GM12878 (cell line): Measurements from ENCODE around the gene P3H2. TPM values are rescaled to one million over a fixed set of nuclear protein-coding genes. Genes with fewer than 3 reads are reported as not detected.

Source experiments
- ATAC-seq: fragments of 200-7000 bp; cut with Tn5 transposase; 3 replicates; pipeline ENCODE4 v1.9.1; 2020; ENCODE audit warnings: mild to moderate bottlenecking, moderate library complexity
- BruUV-seq: library from RNA; stranded (reverse); fragments of 400-500 nt; replicated peaks from 2 replicates; lab custom pipeline; 2021; lab: Mats Ljungman, UMichigan
- CTCF ChIA-PET: fragments of 300-600 bp; sonication (Branson Sonifier 250); formaldehyde crosslinking; extraction: SDS; loops from one replicate; lab custom pipeline; 2021; ENCODE audit warnings: inconsistent platforms; lab: Yijun Ruan, JAX
- POLR2A ChIA-PET: fragments of 350-600 bp; formaldehyde crosslinking; extraction: SDS; loops from one replicate; lab custom pipeline; 2021; ENCODE audit warnings: inconsistent platforms; lab: Charles Lee
- RAD21 ChIA-PET: fragments of 300-600 bp; sonication (Branson Sonifier 250); formaldehyde crosslinking; loops from one replicate; lab custom pipeline; 2023; ENCODE audit warnings: antibody characterized with exemption; ENCODE audit not compliant: unreplicated experiment; lab: Charles Lee
- SMC1A ChIA-PET: fragments of 300-600 bp; sonication (Branson Sonifier 250); formaldehyde crosslinking; loops from one replicate; lab custom pipeline; 2023; ENCODE audit not compliant: unreplicated experiment, uncharacterized antibody; lab: Charles Lee
- DNase-seq: peaks from one replicate; pipeline ENCODE4 v3.0.0-alpha.2; 2011; ENCODE audit warnings: low read depth, low spot score
- FAIRE-seq: peaks from 3 replicates; lab custom pipeline; 2011; peaks lifted over from hg19 to GRCh38; lab: Jason Lieb, UNC
- H2AFZ ChIP-seq: 2 replicates; pipeline ENCODE4 v1.6.0; 2011; ENCODE audit warnings: low read depth, low read length, control low read depth; ENCODE audit not compliant: control insufficient read depth
- H3K27ac ChIP-seq: 2 replicates; pipeline ENCODE4 v1.5.1; 2011; ENCODE audit warnings: control low read depth; ENCODE audit not compliant: control insufficient read depth, insufficient read depth
- H3K27me3 ChIP-seq, 2 experiments: replicated peaks in 1 of 2; 2 replicates each; pipeline versions ENCODE4 v1.6.0 to v1.6.1; 2011; ENCODE audit warnings: low read length in 1 of 2; ENCODE audit not compliant: control insufficient read depth in 2 of 2, insufficient read depth in 2 of 2
- H3K36me3 ChIP-seq, 2 experiments: 2 replicates each; pipeline ENCODE4 v1.5.1; 2011; ENCODE audit warnings: low read length in 1 of 2; ENCODE audit not compliant: control insufficient read depth in 2 of 2, insufficient read depth in 2 of 2
- H3K4me1 ChIP-seq: 2 replicates; pipeline ENCODE4 v1.6.1; 2011; ENCODE audit warnings: mild to moderate bottlenecking, low read length, moderate library complexity, mixed read lengths; ENCODE audit not compliant: control insufficient read depth, insufficient read depth
- H3K4me2 ChIP-seq: 2 replicates; pipeline ENCODE4 v1.6.0; 2011; ENCODE audit warnings: control low read depth; ENCODE audit not compliant: control insufficient read depth, insufficient read depth
- H3K4me3 ChIP-seq: fragments of 200-600 bp; sonication (generic); 2 replicates; pipeline ENCODE4 v1.5.1; 2016
- H3K79me2 ChIP-seq: 2 replicates; pipeline ENCODE4 v1.6.0; 2011; ENCODE audit warnings: low read length; ENCODE audit not compliant: control insufficient read depth, insufficient read depth
- H3K9ac ChIP-seq: 2 replicates; pipeline ENCODE4 v1.8.0; 2011; ENCODE audit warnings: low read length, control low read depth, mixed read lengths; ENCODE audit not compliant: control insufficient read depth, insufficient read depth
- H3K9me3 ChIP-seq: replicated peaks from 3 replicates; pipeline ENCODE4 v1.5.1; 2011; ENCODE audit warnings: mild to moderate bottlenecking, low read length; ENCODE audit not compliant: control insufficient read depth, insufficient read depth
- H4K20me1 ChIP-seq: 2 replicates; pipeline ENCODE4 v1.6.0; 2011; ENCODE audit not compliant: control insufficient read depth, insufficient read depth
- MTA2 ChIP-seq: fragments of 450-650 bp; IDR thresholded peaks from 2 replicates; pipeline ENCODE4 v1.6.1; 2016; ENCODE audit warnings: low read depth, mild to moderate bottlenecking, moderate library complexity
- RBBP5 ChIP-seq: fragments of 200-600 bp; sonication (generic); conservative IDR thresholded peaks from 2 replicates; pipeline ENCODE4 v1.6.1; 2016
- YBX1 ChIP-seq: fragments of 450-650 bp; IDR thresholded peaks from 2 replicates; pipeline ENCODE4 v1.6.1; 2016; ENCODE audit warnings: antibody characterized with exemption
- WGBS: methylation state at CpG from one replicate; pipeline ENCODE4 v1.1.6; 2016; ENCODE audit warnings: low lambda C conversion rate; ENCODE audit not compliant: insufficient replicate concordance, insufficient coverage; ENCODE audit errors: missing lambda C conversion rate; 5-methylcytosine and 5-hydroxymethylcytosine counted together
- in situ Hi-C: fragments of 300-500 bp; cut with MboI; formaldehyde crosslinking; loops from 9 replicates; pipeline ENCODE4 v1.14.3; 2018; ENCODE audit warnings: mixed read lengths
- intact Hi-C: fragments of 100-400 bp; cut with micrococcal nuclease; formaldehyde crosslinking; loops from one replicate; pipeline ENCODE4 v1.14.2; 2022; ENCODE audit not compliant: unreplicated experiment
- polyA plus RNA-seq, 11 experiments: library from polyadenylated mRNA; depleted of rRNA in 4 of 11; unstranded in 6 of 11; stranded (reverse) in 5 of 11; fragments of >200 nt; fragmentation: Nextera tagmentation in 4 of 11; fragmentation: Illumina TruSeq in 1 of 11; extraction: Ambion mirVana in 4 of 11; extraction: Trizol in 1 of 11; gene quantifications; 1 replicate in 1 of 11; 2 replicates in 10 of 11; pipeline versions ENCODE4 v1.2.1 to v1.2.3, GENCODE V29; 2011 to 2016; ENCODE audit warnings: inconsistent platforms in 2 of 11, missing spikeins in 2 of 11, low read depth in 1 of 11
- total RNA-seq, 4 experiments: library from RNA; depleted of rRNA in 3 of 4; stranded (reverse); fragments of >200 nt in 3 of 4; fragmentation: Illumina TruSeq in 1 of 4; extraction: Trizol in 1 of 4; gene quantifications; 2 replicates each; pipeline versions ENCODE4 v1.2.1 to v1.2.3, GENCODE V29; 2013 to 2021
- TF ChIP-seq, protein P1 (sequence below): fragments of 450-650 bp; IDR thresholded peaks from 2 replicates; pipeline ENCODE4 v1.6.1; 2017; ENCODE audit warnings: mild to moderate bottlenecking, moderate library complexity
- TF ChIP-seq, protein P2 (sequence below): IDR thresholded peaks from 2 replicates; pipeline ENCODE4 v1.6.1; 2012; ENCODE audit warnings: low read depth, low read length, improper control_type of control experiment

Gene P3H2
- total and polyA plus RNA-seq, 10 of the 15 experiments (the other 5 are each of a cell fraction or from before 2014, with no cell fraction given): 27.0 to 97.6 (median 83.2) TPM

DNA sequence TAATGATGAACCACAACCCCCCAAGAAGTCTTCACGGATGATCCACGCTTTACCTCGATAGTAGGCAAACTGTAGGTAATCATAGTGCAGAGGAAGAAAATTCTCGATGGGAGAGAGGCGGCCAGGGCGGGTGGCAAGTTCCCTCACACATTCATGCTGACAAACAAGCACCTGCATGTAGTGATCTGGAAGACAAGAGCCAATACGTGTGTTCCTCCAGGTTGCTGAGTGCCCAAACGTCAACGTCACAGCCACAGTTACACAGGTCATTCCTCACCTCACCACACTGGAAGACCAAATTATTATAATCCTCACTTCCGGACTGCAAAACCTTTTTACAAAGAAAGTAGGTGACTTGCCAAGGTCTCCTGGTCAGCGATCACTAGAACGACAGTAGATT, 131.8 kb downstream of the P3H2 start (continued):
- TF ChIP-seq, protein P1, sequence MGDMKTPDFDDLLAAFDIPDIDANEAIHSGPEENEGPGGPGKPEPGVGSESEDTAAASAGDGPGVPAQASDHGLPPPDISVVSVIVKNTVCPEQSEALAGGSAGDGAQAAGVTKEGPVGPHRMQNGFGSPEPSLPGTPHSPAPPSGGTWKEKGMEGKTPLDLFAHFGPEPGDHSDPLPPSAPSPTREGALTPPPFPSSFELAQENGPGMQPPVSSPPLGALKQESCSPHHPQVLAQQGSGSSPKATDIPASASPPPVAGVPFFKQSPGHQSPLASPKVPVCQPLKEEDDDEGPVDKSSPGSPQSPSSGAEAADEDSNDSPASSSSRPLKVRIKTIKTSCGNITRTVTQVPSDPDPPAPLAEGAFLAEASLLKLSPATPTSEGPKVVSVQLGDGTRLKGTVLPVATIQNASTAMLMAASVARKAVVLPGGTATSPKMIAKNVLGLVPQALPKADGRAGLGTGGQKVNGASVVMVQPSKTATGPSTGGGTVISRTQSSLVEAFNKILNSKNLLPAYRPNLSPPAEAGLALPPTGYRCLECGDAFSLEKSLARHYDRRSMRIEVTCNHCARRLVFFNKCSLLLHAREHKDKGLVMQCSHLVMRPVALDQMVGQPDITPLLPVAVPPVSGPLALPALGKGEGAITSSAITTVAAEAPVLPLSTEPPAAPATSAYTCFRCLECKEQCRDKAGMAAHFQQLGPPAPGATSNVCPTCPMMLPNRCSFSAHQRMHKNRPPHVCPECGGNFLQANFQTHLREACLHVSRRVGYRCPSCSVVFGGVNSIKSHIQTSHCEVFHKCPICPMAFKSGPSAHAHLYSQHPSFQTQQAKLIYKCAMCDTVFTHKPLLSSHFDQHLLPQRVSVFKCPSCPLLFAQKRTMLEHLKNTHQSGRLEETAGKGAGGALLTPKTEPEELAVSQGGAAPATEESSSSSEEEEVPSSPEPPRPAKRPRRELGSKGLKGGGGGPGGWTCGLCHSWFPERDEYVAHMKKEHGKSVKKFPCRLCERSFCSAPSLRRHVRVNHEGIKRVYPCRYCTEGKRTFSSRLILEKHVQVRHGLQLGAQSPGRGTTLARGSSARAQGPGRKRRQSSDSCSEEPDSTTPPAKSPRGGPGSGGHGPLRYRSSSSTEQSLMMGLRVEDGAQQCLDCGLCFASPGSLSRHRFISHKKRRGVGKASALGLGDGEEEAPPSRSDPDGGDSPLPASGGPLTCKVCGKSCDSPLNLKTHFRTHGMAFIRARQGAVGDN: no peak

DNA sequence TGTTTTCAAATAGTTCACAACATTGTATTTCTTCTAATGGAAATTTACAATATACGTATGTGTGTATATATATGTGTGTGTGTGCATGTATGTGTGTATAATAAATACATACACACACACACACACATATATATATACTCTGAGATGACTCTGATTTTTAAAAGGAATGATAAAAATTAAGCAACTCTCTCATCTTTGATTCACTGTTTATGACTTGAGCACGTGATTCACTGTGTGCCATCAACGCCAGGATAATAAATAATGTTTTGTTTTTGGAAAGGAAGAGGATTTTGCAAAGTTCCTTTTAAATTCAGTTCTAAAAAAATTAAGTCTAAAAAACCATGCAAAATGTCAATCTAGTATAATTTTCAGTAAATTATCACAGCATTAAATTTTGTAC, 132.4 kb downstream of the P3H2 start:
- intact Hi-C loops (no loop called here), in situ Hi-C loops (no loop called here)
- H4K20me1 ChIP-seq: no peaks in the 10 kb centered on the region
- ATAC-seq (no peak), FAIRE-seq (no peak), DNase-seq (no peak)
- 56% methylated on average over 3 of the region's 3 CpGs for WGBS
- no peak overlapping the region for H3K9ac ChIP-seq
- no peak overlapping the region for H3K4me2 ChIP-seq
- H3K9me3 ChIP-seq: no peaks in the 10 kb centered on the region
- ChIA-PET RAD21 (no interaction called here), CTCF (interaction anchor here (0.9 kb wide), 1 partner anchor 27 kb away, joined by 3 read pairs; no protein-coding TSS in a partner anchor), SMC1A (no interaction called here), POLR2A (no interaction called here)
- H3K36me3 ChIP-seq: no peaks in the 10 kb centered on the region
- H3K79me2 ChIP-seq: no peaks in the 10 kb centered on the region
- H2AFZ ChIP-seq: no peak overlapping the region
- no TSS peak for BruUV-seq
- H3K4me1 ChIP-seq: no peaks in the 10 kb centered on the region
- no peak overlapping the region for H3K4me3 ChIP-seq
- H3K27me3 ChIP-seq: no peaks in the 10 kb centered on the region
- TF ChIP-seq, protein P2, sequence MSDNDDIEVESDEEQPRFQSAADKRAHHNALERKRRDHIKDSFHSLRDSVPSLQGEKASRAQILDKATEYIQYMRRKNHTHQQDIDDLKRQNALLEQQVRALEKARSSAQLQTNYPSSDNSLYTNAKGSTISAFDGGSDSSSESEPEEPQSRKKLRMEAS: no peak
- TF ChIP-seq MTA2 (no peak), YBX1 (no peak), RBBP5 (no peak)
- no peak overlapping the region for H3K27ac ChIP-seq
